Measurements from ENCODE around the gene ARHGAP8.
"Not testable (repeated sequence)": the region's sequence is repeated elsewhere in the genome, so short reads cannot be mapped to it uniquely, and the experiment has no call there.

The ARHGAP8 gene

GRCh38 chr22:44891791-44892190 is 139.4 kb downstream of the ARHGAP8 start:
- no peak for DNase-seq

- no peak for DNase-seq
These were observed 139.9 kb downstream of the ARHGAP8 start for GRCh38 chr22:44892243-44892642.

GRCh38 chr22:44892803-44893730 is 140.7 kb downstream of the ARHGAP8 start:
- DNase-seq: no peak

- DNase-seq: no peak
These were observed 141.3 kb downstream of the ARHGAP8 start for GRCh38 chr22:44893731-44894080.

- DNase-seq: no peak
These were observed 141.9 kb downstream of the ARHGAP8 start for GRCh38 chr22:44894321-44894720.

GRCh38 chr22:44894782-44895181 is 142.4 kb downstream of the ARHGAP8 start:
- no peak for DNase-seq

- DNase-seq: no peak
These were observed 143.1 kb downstream of the ARHGAP8 start for GRCh38 chr22:44895296-44896055.

- no peak for DNase-seq
These were observed 145.9 kb downstream of the ARHGAP8 start for GRCh38 chr22:44898236-44898635.

- DNase-seq: no peak
These were observed 148.9 kb downstream of the ARHGAP8 start for GRCh38 chr22:44901301-44901700.

- DNase-seq: not testable (repeated sequence)
These were observed 150.8 kb downstream of the ARHGAP8 start for GRCh38 chr22:44903164-44903563.

- not testable (repeated sequence) for DNase-seq
These were observed 152.2 kb downstream of the ARHGAP8 start for GRCh38 chr22:44904492-44905152.

- no peak for DNase-seq
These were observed 154.0 kb downstream of the ARHGAP8 start for GRCh38 chr22:44906248-44906936.

- no peak for DNase-seq
These were observed 154.7 kb downstream of the ARHGAP8 start for GRCh38 chr22:44906999-44907644.

GRCh38 chr22:44907765-44908737 is 155.7 kb downstream of the ARHGAP8 start:
- DNase-seq: no peak

- DNase-seq: no peak
These were observed 156.9 kb downstream of the ARHGAP8 start for GRCh38 chr22:44909241-44909640.
